Left lung (tissue), 10 donors: ENCODE data around the gene TMEM131. TPM values are rescaled to one million over a fixed set of nuclear protein-coding genes. Genes with fewer than 3 reads are reported as not detected.

ENCODE experiments used
- ATAC-seq: fragments of 200-7000 bp; cut with Tn5 transposase; one replicate; pipeline ENCODE4 v1.9.1; 2020; ENCODE audit warnings: moderate library complexity
- DNase-seq, 4 donors: peaks; one replicate each; pipeline ENCODE4 v3.0.0-alpha.2; 2013 to 2020
- H3K27ac ChIP-seq, 2 donors: fragments of 200-600 bp; sonication (generic) in 1 of 2; one replicate each; pipeline versions ENCODE4 v1.5.0 to v1.8.0; 2020 to 2021
- H3K27me3 ChIP-seq, 2 donors: fragments of 200-600 bp; sonication (generic) in 1 of 2; one replicate each; pipeline versions ENCODE4 v1.5.0 to v1.8.0; 2020 to 2021
- H3K36me3 ChIP-seq, 2 donors: fragments of 200-600 bp; sonication (generic) in 1 of 2; one replicate each; pipeline versions ENCODE4 v1.5.0 to v1.8.0; 2020 to 2021
- H3K4me1 ChIP-seq, 2 donors: fragments of 200-600 bp; one replicate each; pipeline ENCODE4 v1.8.0; 2021
- H3K4me3 ChIP-seq, 2 donors: fragments of 200-600 bp; sonication (generic) in 1 of 2; one replicate each; pipeline versions ENCODE4 v1.5.0 to v1.8.0; 2020 to 2021; ENCODE audit warnings: mild to moderate bottlenecking in 1 of 2
- H3K9me3 ChIP-seq, 2 donors: fragments of 200-600 bp; sonication (generic) in 1 of 2; one replicate each; pipeline versions ENCODE4 v1.5.0 to v1.8.0; 2020 to 2021
- intact Hi-C, 2 donors: fragments of 100-400 bp; cut with DNase I; formaldehyde crosslinking; loops; one replicate each; pipeline versions ENCODE4 v1.11.2 to v1.14.2; 2022
- polyA plus RNA-seq, 6 donors: library from polyadenylated mRNA; unstranded; fragments of 120-200 nt; gene quantifications; one replicate each; pipeline ENCODE4 v1.2.1, GENCODE V29; 2013; ENCODE audit not compliant: insufficient read length in 6 of 6
- total RNA-seq, 2 donors: library from RNA; stranded (reverse); fragmentation: NEBNext Ultra II Directional; extraction: Animal tissue kit (Norgen Biotek cat#: 25700); gene quantifications; one replicate each; pipeline ENCODE4 v1.2.1, GENCODE V29; 2021
- TF ChIP-seq, protein P1 (sequence below), 2 donors: fragments of 200-600 bp; sonication (generic) in 1 of 2; IDR thresholded peaks; one replicate each; pipeline versions ENCODE4 v1.5.0 to v1.8.0; 2021; ENCODE audit warnings: antibody characterized with exemption in 2 of 2
- donor health status: DM: no; HTN: yes; CAD: no.
- donor health status: DM: no; HTN: no; CAD: no.

TMEM131 gene
- total and polyA plus RNA-seq, 8 donors: 43.9 to 52.0 (median 47.8) TPM

- no peak for ATAC-seq
- Histone ChIP-seq H3K4me3 (no peak overlapping the region), H3K36me3 (peaks cover 0 to 77% of the 10 kb centered on the region in 2 donors), H3K9me3 (no peaks in the 10 kb centered on the region), H3K4me1 (no peaks in the 10 kb centered on the region), H3K27me3 (no peaks in the 10 kb centered on the region), H3K27ac (no peak overlapping the region)
- intact Hi-C loops: no loop called here
- TF ChIP-seq, protein P1, sequence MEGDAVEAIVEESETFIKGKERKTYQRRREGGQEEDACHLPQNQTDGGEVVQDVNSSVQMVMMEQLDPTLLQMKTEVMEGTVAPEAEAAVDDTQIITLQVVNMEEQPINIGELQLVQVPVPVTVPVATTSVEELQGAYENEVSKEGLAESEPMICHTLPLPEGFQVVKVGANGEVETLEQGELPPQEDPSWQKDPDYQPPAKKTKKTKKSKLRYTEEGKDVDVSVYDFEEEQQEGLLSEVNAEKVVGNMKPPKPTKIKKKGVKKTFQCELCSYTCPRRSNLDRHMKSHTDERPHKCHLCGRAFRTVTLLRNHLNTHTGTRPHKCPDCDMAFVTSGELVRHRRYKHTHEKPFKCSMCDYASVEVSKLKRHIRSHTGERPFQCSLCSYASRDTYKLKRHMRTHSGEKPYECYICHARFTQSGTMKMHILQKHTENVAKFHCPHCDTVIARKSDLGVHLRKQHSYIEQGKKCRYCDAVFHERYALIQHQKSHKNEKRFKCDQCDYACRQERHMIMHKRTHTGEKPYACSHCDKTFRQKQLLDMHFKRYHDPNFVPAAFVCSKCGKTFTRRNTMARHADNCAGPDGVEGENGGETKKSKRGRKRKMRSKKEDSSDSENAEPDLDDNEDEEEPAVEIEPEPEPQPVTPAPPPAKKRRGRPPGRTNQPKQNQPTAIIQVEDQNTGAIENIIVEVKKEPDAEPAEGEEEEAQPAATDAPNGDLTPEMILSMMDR (IDR thresholded peaks at IDR 0.05): no peak
- DNase-seq: no peak
Measured at GRCh38 chr2:97769308-97769707, 226.4 kb downstream of the TMEM131 start.

- intact Hi-C loops: no loop called here
- H3K27ac ChIP-seq: no peak overlapping the region
- no peak overlapping the region for H3K4me3 ChIP-seq
- H3K36me3 ChIP-seq: peaks cover 0 to 77% of the 10 kb centered on the region in 2 donors
- TF ChIP-seq, protein P1 (IDR thresholded peaks at IDR 0.05): no peak
- ATAC-seq (no peak), DNase-seq (no peak)
- no peaks in the 10 kb centered on the region for H3K27me3 ChIP-seq
- H3K9me3 ChIP-seq: no peaks in the 10 kb centered on the region
- H3K4me1 ChIP-seq: no peaks in the 10 kb centered on the region
Measured at GRCh38 chr2:97766567-97766966, 229.2 kb downstream of the TMEM131 start.

- Histone ChIP-seq H3K27me3 (no peaks in the 10 kb centered on the region), H3K27ac (no peak overlapping the region), H3K4me1 (no peaks in the 10 kb centered on the region), H3K36me3 (peaks cover 0 to 78% of the 10 kb centered on the region in 2 donors), H3K4me3 (no peak overlapping the region), H3K9me3 (no peaks in the 10 kb centered on the region)
- peak; percentile 36 for ATAC-seq
- intact Hi-C loops: no loop called here
- TF ChIP-seq, protein P1 (IDR thresholded peaks at IDR 0.05): no peak
- no peak for DNase-seq
Measured at GRCh38 chr2:97765933-97766332, 229.8 kb downstream of the TMEM131 start.

GRCh38 chr2:97764559-97765263 lies 231.0 kb downstream of the TMEM131 start:
- Histone ChIP-seq H3K27ac (no peak overlapping the region), H3K27me3 (no peaks in the 10 kb centered on the region), H3K4me1 (no peaks in the 10 kb centered on the region), H3K9me3 (no peaks in the 10 kb centered on the region), H3K4me3 (no peak overlapping the region), H3K36me3 (peaks cover 0 to 89% of the 10 kb centered on the region in 2 donors)
- ATAC-seq (peak; percentile 24), DNase-seq (no peak)
- intact Hi-C loops: no loop called here
- TF ChIP-seq, protein P1 (IDR thresholded peaks at IDR 0.05): no peak

DNA sequence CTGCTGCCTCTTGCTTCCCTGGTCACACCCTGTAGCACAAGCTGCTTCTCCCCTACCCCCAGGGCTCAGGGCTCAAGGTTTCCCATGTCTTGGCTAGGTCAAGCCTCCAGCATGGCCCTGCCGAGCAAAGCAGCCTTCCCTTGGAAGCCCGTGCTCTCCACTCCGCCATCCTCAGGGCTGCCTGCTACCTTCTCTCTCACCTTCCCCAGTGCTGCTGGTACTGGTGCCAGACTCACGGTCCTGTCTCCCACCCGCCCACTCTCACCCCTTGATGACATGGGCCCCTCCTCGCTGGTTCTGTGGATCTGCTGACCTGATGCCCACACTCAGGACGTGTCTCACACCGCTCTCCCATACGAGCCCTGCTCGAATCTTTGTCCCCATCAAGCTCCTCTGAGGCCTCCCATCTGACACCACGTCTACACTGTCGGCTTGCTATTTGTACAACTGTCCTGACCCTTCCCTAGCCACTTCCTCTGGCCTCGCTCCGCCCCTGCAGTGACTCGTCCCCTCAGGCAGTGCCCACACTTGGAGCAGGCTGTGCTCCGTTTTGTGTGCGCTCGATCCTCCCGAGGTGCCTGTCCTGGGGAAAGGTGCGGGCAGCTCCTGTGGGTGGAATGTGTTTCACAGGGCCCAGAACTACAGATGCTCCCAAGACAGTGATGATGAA lies 232.4 kb downstream of the TMEM131 start:
- DNase-seq: no peak
- intact Hi-C loops: no loop called here
- TF ChIP-seq, protein P1 (IDR thresholded peaks at IDR 0.05): no peak
- Histone ChIP-seq H3K36me3 (peaks cover 0 to 94% of the 10 kb centered on the region in 2 donors), H3K27me3 (no peaks in the 10 kb centered on the region), H3K9me3 (no peaks in the 10 kb centered on the region), H3K4me1 (no peaks in the 10 kb centered on the region), H3K4me3 (no peak overlapping the region), H3K27ac (no peak overlapping the region)
- ATAC-seq: no peak
